Ectodermal cell (in vitro differentiated cells): Measurements from ENCODE around the gene PLEKHA6.

Experiments
- H3K27ac ChIP-seq: 2 replicates; pipeline ENCODE4 v1.7.0; 2013; ENCODE audit warnings: mild to moderate bottlenecking, low read depth, low read length; ENCODE audit not compliant: insufficient read depth, poor library complexity, severe bottlenecking
- H3K27me3 ChIP-seq: 2 replicates; pipeline ENCODE4 v1.7.0; 2013; ENCODE audit warnings: mild to moderate bottlenecking, low read length; ENCODE audit not compliant: insufficient read depth, control insufficient read depth, poor library complexity, severe bottlenecking
- H3K36me3 ChIP-seq: one replicate; pipeline ENCODE4 v1.7.0; 2013; ENCODE audit warnings: low read length; ENCODE audit not compliant: control insufficient read depth, insufficient read depth
- H3K4me1 ChIP-seq: one replicate; pipeline ENCODE4 v1.7.0; 2013; ENCODE audit warnings: low read length; ENCODE audit not compliant: control insufficient read depth, insufficient read depth
- H3K4me3 ChIP-seq: 2 replicates; pipeline ENCODE4 v1.7.0; 2013; ENCODE audit warnings: low read depth, low read length, control low read depth; ENCODE audit not compliant: insufficient read depth
- H3K9me3 ChIP-seq: 2 replicates; pipeline ENCODE4 v1.7.0; 2013; ENCODE audit warnings: mild to moderate bottlenecking, low read length, moderate library complexity; ENCODE audit not compliant: control insufficient read depth
- WGBS, 2 experiments: methylation state at CpG; one replicate each; pipeline ENCODE4 v1.1.7; 2013; ENCODE audit warnings: missing lambda C conversion rate in 2 of 2; 5-methylcytosine and 5-hydroxymethylcytosine counted together

Gene PLEKHA6

DNA sequence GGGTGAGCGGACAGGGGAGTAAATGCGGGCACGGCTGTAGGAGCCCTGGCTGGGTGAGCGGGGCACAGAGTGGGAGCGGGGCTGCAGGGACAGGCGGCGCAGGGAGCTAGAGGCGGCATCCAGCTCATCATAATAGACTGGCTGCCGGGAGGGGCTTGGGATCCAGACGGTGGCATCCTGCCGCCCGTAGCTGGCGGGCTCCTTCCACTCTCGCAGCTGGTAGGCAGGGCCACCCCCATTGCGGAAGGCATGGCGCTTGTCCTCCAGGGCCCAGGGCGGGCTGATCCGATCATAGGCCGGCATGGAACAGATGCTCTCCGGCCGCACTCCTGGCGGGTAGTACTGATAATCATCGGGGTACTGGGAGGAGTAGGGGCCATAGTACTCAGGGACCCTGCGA is 102.3 kb downstream of the PLEKHA6 start:
- H3K9me3 ChIP-seq = no peaks in the 10 kb centered on the region
- H3K4me3 ChIP-seq = no peak overlapping the region
- H3K27me3 ChIP-seq = no peaks in the 10 kb centered on the region
- peaks cover 33% of the 10 kb centered on the region for H3K4me1 ChIP-seq
- H3K27ac ChIP-seq = no peak overlapping the region
- H3K36me3 ChIP-seq = no peaks in the 10 kb centered on the region
- 94 to 97% methylated on average over 24 of the region's 24 CpGs for WGBS, 2 experiments

DNA sequence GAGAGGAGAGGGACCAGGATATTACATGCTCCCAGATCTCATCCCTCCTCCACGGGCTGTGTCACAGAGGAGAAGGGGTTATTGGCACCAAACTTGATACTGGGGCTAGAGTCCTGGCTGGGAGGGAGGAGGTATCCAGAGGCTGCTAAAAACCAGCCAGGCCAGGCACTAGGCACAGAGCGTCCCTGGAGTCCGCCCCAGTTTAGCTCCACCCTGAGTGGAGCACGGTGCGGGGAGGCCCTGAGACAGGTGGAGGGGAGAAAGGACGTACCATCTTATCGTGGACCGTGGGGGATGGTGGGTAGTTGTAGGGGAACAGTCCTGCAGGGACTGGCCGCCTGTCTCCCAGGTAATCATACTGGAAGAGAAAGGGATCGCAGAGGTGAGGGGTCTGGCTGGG is 103.2 kb downstream of the PLEKHA6 start:
- WGBS, 2 experiments = 89 to 90% methylated on average over 10 of the region's 10 CpGs
- no peaks in the 10 kb centered on the region for H3K9me3 ChIP-seq

DNA sequence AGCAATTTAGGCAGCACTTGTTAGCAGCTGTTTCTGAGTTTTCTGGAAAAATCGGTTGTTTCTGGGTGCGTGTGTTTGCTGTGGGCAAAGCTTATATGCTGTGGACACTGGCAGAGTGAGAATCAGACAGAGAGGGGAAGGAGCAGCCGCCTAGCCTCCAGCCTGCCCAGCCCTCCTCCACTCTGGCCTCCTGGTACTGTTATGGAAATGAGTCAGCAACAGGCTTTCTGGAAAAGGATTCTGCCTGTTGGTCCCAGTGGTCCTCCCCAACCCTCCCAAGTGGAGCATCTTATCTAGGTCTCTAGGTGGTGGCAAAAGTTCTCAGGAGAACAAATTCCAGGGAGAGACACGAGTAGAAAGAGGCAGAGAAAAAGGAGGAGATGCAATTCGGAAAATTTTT is 103.8 kb downstream of the PLEKHA6 start:
- H3K36me3 ChIP-seq = no peaks in the 10 kb centered on the region
- no peaks in the 10 kb centered on the region for H3K9me3 ChIP-seq
- no peaks in the 10 kb centered on the region for H3K27me3 ChIP-seq
- WGBS, 2 experiments = 56 to 61% methylated on average over 5 of the region's 5 CpGs
- H3K27ac ChIP-seq = no peak overlapping the region
- H3K4me1 ChIP-seq = peaks cover 30% of the 10 kb centered on the region
- H3K4me3 ChIP-seq = no peak overlapping the region

More for the DNA sequence above, 103.2 kb downstream of the PLEKHA6 start:
- peaks cover 30% of the 10 kb centered on the region for H3K4me1 ChIP-seq
- H3K27ac ChIP-seq = no peak overlapping the region
- no peaks in the 10 kb centered on the region for H3K27me3 ChIP-seq
- H3K4me3 ChIP-seq = no peak overlapping the region
- H3K36me3 ChIP-seq = no peaks in the 10 kb centered on the region

DNA sequence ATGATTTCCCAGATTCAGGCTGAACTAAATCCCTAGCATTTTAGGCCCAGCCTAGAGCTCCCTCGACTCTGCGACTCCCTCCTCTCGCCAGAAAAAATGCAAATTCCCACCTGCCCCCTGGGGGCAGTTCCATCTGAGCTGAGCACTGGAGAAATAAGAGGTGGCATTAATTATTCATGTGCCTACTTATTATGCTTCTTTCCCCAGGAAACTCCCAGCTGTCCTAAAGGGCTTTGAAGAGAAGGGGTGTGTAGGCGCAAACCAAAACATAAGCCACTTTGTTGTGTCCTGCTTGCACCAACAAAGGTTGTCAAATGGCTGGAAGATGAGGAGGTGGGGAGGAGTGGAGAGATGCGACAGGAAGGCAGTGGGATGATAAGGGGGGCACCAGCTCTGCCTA is 104.5 kb downstream of the PLEKHA6 start:
- peak overlapping the region; percentile 9 for H3K27ac ChIP-seq
- H3K4me3 ChIP-seq = no peak overlapping the region
- H3K4me1 ChIP-seq = peaks cover 30% of the 10 kb centered on the region
- no peaks in the 10 kb centered on the region for H3K27me3 ChIP-seq
- no peaks in the 10 kb centered on the region for H3K9me3 ChIP-seq
- H3K36me3 ChIP-seq = no peaks in the 10 kb centered on the region
- 5 to 9% methylated on average over 5 of the region's 5 CpGs for WGBS, 2 experiments

- Histone ChIP-seq H3K36me3 (no peaks in the 10 kb centered on the region), H3K27ac (no peak overlapping the region), H3K9me3 (no peaks in the 10 kb centered on the region), H3K27me3 (no peaks in the 10 kb centered on the region), H3K4me1 (peaks cover 30% of the 10 kb centered on the region), H3K4me3 (no peak overlapping the region)
- 66 to 67% methylated on average over 7 of the region's 7 CpGs for WGBS, 2 experiments
Observed at GRCh38 chr1:204254031-204254661, 105.6 kb downstream of the PLEKHA6 start.

DNA sequence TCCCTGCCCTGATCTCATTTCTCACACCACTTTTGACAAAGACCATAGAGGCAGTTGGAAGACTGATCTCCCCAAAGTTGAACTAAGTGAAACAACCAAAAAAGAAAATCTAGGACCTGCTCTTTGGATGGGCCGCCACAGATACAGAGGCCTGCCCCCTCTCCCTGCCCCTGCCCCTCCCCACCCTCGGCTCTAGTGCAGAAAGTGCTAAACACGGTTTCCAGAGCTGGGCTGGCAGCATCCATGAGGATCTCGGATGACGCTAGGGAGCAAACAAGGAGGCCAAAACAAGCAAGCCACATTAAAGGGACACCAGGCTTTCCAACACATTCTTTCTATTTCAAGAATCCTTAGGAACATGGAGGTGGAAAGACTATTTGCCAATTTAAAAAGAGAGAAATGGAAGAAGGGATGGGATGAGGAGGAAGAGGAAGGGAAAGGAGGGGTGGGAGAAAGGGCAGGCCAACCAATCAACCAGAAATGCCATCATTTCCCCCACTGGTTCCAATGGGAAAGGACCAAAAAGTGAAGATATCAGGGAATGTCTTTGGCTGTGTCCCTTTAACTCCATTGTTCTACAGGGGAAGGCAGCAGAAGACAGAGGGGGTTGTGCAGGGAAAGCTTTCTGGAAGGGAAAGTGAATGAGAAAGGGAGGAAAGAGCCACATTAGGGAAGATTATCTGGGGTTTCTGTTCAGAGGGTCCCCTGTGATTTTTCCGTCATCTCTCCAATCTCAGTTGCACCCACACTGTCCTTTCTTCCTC is 107.6 kb downstream of the PLEKHA6 start:
- Histone ChIP-seq H3K9me3 (no peaks in the 10 kb centered on the region), H3K27me3 (no peaks in the 10 kb centered on the region), H3K4me3 (no peak overlapping the region), H3K36me3 (no peaks in the 10 kb centered on the region), H3K4me1 (peaks cover 30% of the 10 kb centered on the region), H3K27ac (no peak overlapping the region)
- 85% methylated on average over 6 of the region's 6 CpGs for WGBS, 2 experiments

DNA sequence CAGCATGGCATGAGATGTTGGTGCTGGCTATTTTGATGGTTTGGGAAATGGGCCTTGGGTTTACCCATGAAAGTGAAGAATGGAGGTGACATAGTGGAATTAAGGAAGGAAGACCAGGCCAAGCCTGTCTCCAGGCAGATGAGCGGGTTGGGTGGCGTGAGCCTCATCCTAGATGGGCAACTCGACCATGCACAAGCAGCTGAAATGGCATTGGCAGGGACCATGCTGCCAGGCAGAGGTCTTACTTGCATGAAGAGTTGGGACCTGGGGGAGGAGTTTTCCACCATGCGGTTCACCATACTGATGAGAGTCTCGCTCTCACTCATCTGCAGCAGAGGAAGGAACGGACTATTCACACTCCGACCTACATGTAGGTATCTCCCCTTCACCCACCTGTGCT is 108.4 kb downstream of the PLEKHA6 start:
- H3K27ac ChIP-seq = no peak overlapping the region
- H3K4me3 ChIP-seq = no peak overlapping the region
- H3K9me3 ChIP-seq = no peaks in the 10 kb centered on the region

GRCh38 chr1:204250428-204251030 is 109.2 kb downstream of the PLEKHA6 start:
- WGBS, 2 experiments = 83% methylated on average over 12 of the region's 12 CpGs

More for the DNA sequence above, 108.4 kb downstream of the PLEKHA6 start:
- Histone ChIP-seq H3K27me3 (no peaks in the 10 kb centered on the region), H3K36me3 (no peaks in the 10 kb centered on the region), H3K4me1 (peaks cover 29% of the 10 kb centered on the region)
- 95 to 97% methylated on average over 7 of the region's 7 CpGs for WGBS, 2 experiments

GRCh38 chr1:204249736-204250427 is 109.8 kb downstream of the PLEKHA6 start:
- Histone ChIP-seq H3K27ac (no peak overlapping the region), H3K4me3 (no peak overlapping the region), H3K4me1 (peaks cover 15% of the 10 kb centered on the region), H3K9me3 (no peaks in the 10 kb centered on the region), H3K36me3 (no peaks in the 10 kb centered on the region), H3K27me3 (no peaks in the 10 kb centered on the region)
- 76 to 79% methylated on average over 7 of the region's 7 CpGs for WGBS, 2 experiments

More at GRCh38 chr1:204250428-204251030, 109.2 kb downstream of the PLEKHA6 start:
- Histone ChIP-seq H3K9me3 (no peaks in the 10 kb centered on the region), H3K4me1 (peaks cover 21% of the 10 kb centered on the region), H3K36me3 (no peaks in the 10 kb centered on the region), H3K27me3 (no peaks in the 10 kb centered on the region), H3K27ac (no peak overlapping the region), H3K4me3 (no peak overlapping the region)

- H3K9me3 ChIP-seq = no peaks in the 10 kb centered on the region
Observed at GRCh38 chr1:204248954-204249353, 110.8 kb downstream of the PLEKHA6 start.

More at GRCh38 chr1:204248954-204249353, 110.8 kb downstream of the PLEKHA6 start:
- no peak overlapping the region for H3K27ac ChIP-seq
- no peak overlapping the region for H3K4me3 ChIP-seq
- peaks cover 9% of the 10 kb centered on the region for H3K4me1 ChIP-seq
- WGBS, 2 experiments = 91 to 92% methylated on average over 3 of the region's 3 CpGs
- H3K36me3 ChIP-seq = no peaks in the 10 kb centered on the region
- no peaks in the 10 kb centered on the region for H3K27me3 ChIP-seq
